K562 (cell line): ENCODE measurements around the gene EHD3.

Experiments used
- CTCF ChIP-seq, 3 experiments: IDR thresholded peaks in 2 of 3; conservative IDR thresholded peaks in 1 of 3; 2 replicates each; pipeline ENCODE4 v1.5.1; 2011 to 2012; ENCODE audit warnings: low read length in 3 of 3, mild to moderate bottlenecking in 3 of 3, control low read depth in 2 of 3, improper control_type of control experiment in 1 of 3, inconsistent platforms in 1 of 3, low read depth in 1 of 3, mixed read lengths in 1 of 3, moderate library complexity in 1 of 3; ENCODE audit not compliant: insufficient read depth in 2 of 3
- RAD21 ChIP-seq, 2 experiments: fragments of 250-450 bp in 1 of 2; fragments of 450-650 bp in 1 of 2; sonication (Bioruptor Pico) in 1 of 2; formaldehyde crosslinking in 1 of 2; IDR thresholded peaks in 1 of 2; conservative IDR thresholded peaks in 1 of 2; 2 replicates each; pipeline versions ENCODE4 v1.4.0 to v1.8.0; 2020 to 2022; ENCODE audit warnings: mild to moderate bottlenecking in 2 of 2, moderate library complexity in 1 of 2
- REST ChIP-seq, 2 experiments: fragments of 450-650 bp; formaldehyde crosslinking in 1 of 2; IDR thresholded peaks; 2 replicates each; pipeline versions ENCODE4 v1.4.0 to v1.6.1; 2014 to 2020; ENCODE audit warnings: mild to moderate bottlenecking in 2 of 2, borderline replicate concordance in 1 of 2, low read depth in 1 of 2
- ZBTB33 ChIP-seq: sonication (generic); formaldehyde crosslinking; IDR thresholded peaks from 2 replicates; pipeline ENCODE4 v1.8.1; 2023; ENCODE audit warnings: mild to moderate bottlenecking, missing genetic modification reagents

- TF ChIP-seq REST (IDR thresholded peaks at IDR 0.05; ENCODE audit: borderline replicate concordance), result no peak
- no peak for TF ChIP-seq REST (CRISPR knock-in tag; IDR thresholded peaks at IDR 0.05; ENCODE audit: low read depth)
- no peak for TF ChIP-seq CTCF (IDR thresholded peaks at IDR 0.05 in 2 of 3, conservative IDR thresholded peaks at IDR 0.05 in 1 of 3; ENCODE audit: insufficient read depth in 2 of 3, low read depth in 1 of 3, low read length in 3 of 3)
- no peak for TF ChIP-seq ZBTB33 (CRISPR knock-in tag)
- TF ChIP-seq RAD21 (CRISPR knock-in tag; conservative IDR thresholded peaks at IDR 0.05 in 1 of 2, IDR thresholded peaks at IDR 0.05 in 1 of 2), result no peak
Observed at GRCh38 chr2:31227711-31228125, 6.2 kb upstream of the EHD3 start.
